Endodermal cell (in vitro differentiated cells): Measurements from ENCODE around the gene DNAH8. TPM values are rescaled to one million over a fixed set of nuclear protein-coding genes. Genes with fewer than 3 reads are reported as not detected.
A peak's percentile ranks its signal among the peaks of the same experiment; 100 is the strongest.

Source experiments
- DNase-seq: peaks from one replicate; pipeline ENCODE4 v3.0.0-alpha.2; 2017
- H3K27ac ChIP-seq: 2 replicates; pipeline ENCODE4 v1.5.1; 2013; ENCODE audit warnings: mild to moderate bottlenecking, low read depth, low read length, moderate library complexity
- H3K27me3 ChIP-seq: 2 replicates; pipeline ENCODE4 v1.6.1; 2013; ENCODE audit warnings: mild to moderate bottlenecking, low read length, moderate library complexity; ENCODE audit not compliant: insufficient read depth, control insufficient read depth, poor library complexity, severe bottlenecking
- H3K36me3 ChIP-seq: 2 replicates; pipeline ENCODE4 v1.7.0; 2013; ENCODE audit warnings: mild to moderate bottlenecking, low read length, moderate library complexity; ENCODE audit not compliant: control insufficient read depth, insufficient read depth
- H3K4me1 ChIP-seq: one replicate; pipeline ENCODE4 v1.7.0; 2013; ENCODE audit warnings: low read length; ENCODE audit not compliant: control insufficient read depth, insufficient read depth
- H3K4me3 ChIP-seq: 2 replicates; pipeline ENCODE4 v1.5.1; 2013; ENCODE audit warnings: mild to moderate bottlenecking, low read length, moderate library complexity
- H3K9ac ChIP-seq: 2 replicates; pipeline ENCODE4 v1.6.1; 2013; ENCODE audit warnings: mild to moderate bottlenecking, low read length, moderate library complexity; ENCODE audit not compliant: poor library complexity, severe bottlenecking; ENCODE audit errors: extremely low read depth
- H3K9me3 ChIP-seq: 2 replicates; pipeline ENCODE4 v1.6.1; 2013; ENCODE audit warnings: mild to moderate bottlenecking, low read length, moderate library complexity; ENCODE audit not compliant: control insufficient read depth
- H3K27ac Mint-ChIP-seq: 2 replicates; pipeline ENCODE4 v1.8.0; 2020; ENCODE audit warnings: mixed read lengths
- H3K27me3 Mint-ChIP-seq: 2 replicates; pipeline ENCODE4 v1.8.0; 2021; ENCODE audit warnings: mild to moderate bottlenecking, mixed read lengths; ENCODE audit not compliant: insufficient read depth
- H3K36me3 Mint-ChIP-seq: 2 replicates; pipeline ENCODE4 v1.8.0; 2020; ENCODE audit warnings: low read depth, mixed read lengths
- H3K4me1 Mint-ChIP-seq: 2 replicates; pipeline ENCODE4 v1.8.0; 2020; ENCODE audit warnings: mixed read lengths
- H3K4me3 Mint-ChIP-seq: 2 replicates; pipeline ENCODE4 v1.8.0; 2020; ENCODE audit warnings: mild to moderate bottlenecking, moderate library complexity, mixed read lengths
- H3K9me3 Mint-ChIP-seq: 2 replicates; pipeline ENCODE4 v1.8.0; 2020; ENCODE audit warnings: mild to moderate bottlenecking, mixed read lengths
- WGBS, 2 experiments: methylation state at CpG; one replicate each; pipeline versions ENCODE4 v1.1.5 to v1.1.7; 2013; ENCODE audit warnings: missing lambda C conversion rate in 2 of 2, mixed read lengths in 1 of 2; ENCODE audit not compliant: insufficient coverage in 1 of 2, insufficient read length in 1 of 2; 5-methylcytosine and 5-hydroxymethylcytosine counted together
- total RNA-seq, 2 donors: library from RNA; stranded (reverse); fragmentation: NEBNext Ultra II Directional in 1 of 2; extraction: Animal tissue kit (Norgen Biotek cat#: 25700) in 1 of 2; gene quantifications; 2 replicates in 1 of 2; 3 replicates in 1 of 2; pipeline ENCODE4 v1.2.1, GENCODE V29; 2021
- TF ChIP-seq, protein P1 (sequence below): fragments of 200-600 bp; sonication (generic); conservative IDR thresholded peaks from 2 replicates; pipeline ENCODE4 v1.5.0; 2021; ENCODE audit warnings: antibody characterized with exemption, mild to moderate bottlenecking

DNAH8 gene
- total RNA-seq, 2 donors from 2014 or later: not detected

DNA sequence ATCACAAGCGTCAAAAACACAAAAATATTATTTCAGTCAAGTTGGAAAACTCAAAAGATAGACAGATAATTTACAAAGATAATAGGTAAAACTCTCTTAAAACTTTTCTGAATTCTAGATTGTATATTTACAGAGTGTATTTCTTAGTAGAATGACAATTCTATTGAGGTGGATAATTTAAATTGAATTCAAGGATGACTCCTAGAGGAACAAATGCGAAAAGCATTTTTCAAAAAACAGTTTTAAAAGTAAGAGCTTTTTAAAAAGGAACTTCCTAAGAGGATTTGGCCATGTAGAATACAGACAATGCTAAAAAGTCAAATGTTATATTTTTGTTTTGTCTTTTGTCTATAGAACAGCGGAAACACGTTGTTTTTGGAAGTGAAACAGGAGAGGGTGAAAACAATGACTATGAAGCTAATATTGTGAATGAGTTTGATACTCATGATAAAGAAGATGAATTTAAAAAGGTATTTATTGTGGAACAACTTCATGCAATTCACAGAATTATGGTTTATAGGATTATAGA is 90.1 kb downstream of the DNAH8 start:
- Mint-ChIP-seq H3K27ac (no peak overlapping the region), H3K4me1 (no peaks in the 10 kb centered on the region), H3K4me3 (no peak overlapping the region), H3K36me3 (no peaks in the 10 kb centered on the region), H3K27me3 (peaks cover 11% of the 10 kb centered on the region), H3K9me3 (peaks cover 1% of the 10 kb centered on the region)
- Histone ChIP-seq H3K4me3 (no peak overlapping the region), H3K27ac (no peak overlapping the region), H3K9me3 (no peaks in the 10 kb centered on the region), H3K4me1 (no peaks in the 10 kb centered on the region), H3K36me3 (no peaks in the 10 kb centered on the region), H3K9ac (no peak overlapping the region), H3K27me3 (peaks cover 4% of the 10 kb centered on the region)
- DNase-seq: no peak
- WGBS, 2 experiments: 93 to 94% methylated on average over 3 to 4 of the region's 4 CpGs
- TF ChIP-seq, protein P1, sequence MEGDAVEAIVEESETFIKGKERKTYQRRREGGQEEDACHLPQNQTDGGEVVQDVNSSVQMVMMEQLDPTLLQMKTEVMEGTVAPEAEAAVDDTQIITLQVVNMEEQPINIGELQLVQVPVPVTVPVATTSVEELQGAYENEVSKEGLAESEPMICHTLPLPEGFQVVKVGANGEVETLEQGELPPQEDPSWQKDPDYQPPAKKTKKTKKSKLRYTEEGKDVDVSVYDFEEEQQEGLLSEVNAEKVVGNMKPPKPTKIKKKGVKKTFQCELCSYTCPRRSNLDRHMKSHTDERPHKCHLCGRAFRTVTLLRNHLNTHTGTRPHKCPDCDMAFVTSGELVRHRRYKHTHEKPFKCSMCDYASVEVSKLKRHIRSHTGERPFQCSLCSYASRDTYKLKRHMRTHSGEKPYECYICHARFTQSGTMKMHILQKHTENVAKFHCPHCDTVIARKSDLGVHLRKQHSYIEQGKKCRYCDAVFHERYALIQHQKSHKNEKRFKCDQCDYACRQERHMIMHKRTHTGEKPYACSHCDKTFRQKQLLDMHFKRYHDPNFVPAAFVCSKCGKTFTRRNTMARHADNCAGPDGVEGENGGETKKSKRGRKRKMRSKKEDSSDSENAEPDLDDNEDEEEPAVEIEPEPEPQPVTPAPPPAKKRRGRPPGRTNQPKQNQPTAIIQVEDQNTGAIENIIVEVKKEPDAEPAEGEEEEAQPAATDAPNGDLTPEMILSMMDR: no peak

DNA sequence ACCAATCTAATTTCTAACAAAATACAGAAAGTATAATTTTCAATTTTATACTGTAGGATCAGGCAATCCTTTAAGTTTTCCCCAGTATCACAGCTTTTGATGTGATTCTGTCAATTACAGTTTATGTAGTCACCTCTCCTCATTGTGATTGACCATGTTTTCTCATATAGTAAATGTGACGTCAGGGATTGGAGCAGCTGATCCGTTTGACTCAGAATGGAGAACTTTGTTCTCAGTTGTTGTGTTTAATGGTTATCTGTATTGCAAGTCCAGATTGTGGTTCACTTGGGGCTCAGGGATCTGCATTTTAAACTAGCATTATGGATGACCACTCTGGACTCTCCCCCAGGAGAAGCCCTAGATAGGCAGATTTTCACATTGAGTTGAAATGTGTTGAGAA is 90.6 kb downstream of the DNAH8 start:
- Histone ChIP-seq H3K9ac (no peak overlapping the region), H3K27me3 (peaks cover 4% of the 10 kb centered on the region), H3K9me3 (no peaks in the 10 kb centered on the region), H3K27ac (no peak overlapping the region), H3K36me3 (no peaks in the 10 kb centered on the region), H3K4me3 (no peak overlapping the region), H3K4me1 (no peaks in the 10 kb centered on the region)
- H3K9me3 Mint-ChIP-seq: peaks cover 1% of the 10 kb centered on the region
- H3K4me3 Mint-ChIP-seq: no peak overlapping the region
- TF ChIP-seq, protein P1: no peak
- no peaks in the 10 kb centered on the region for H3K4me1 Mint-ChIP-seq
- 86% methylated on average over 2 of the region's 2 CpGs; no CpG with 5 or more reads in 1 of the 2 experiments for WGBS, 2 experiments
- H3K27me3 Mint-ChIP-seq: peaks cover 11% of the 10 kb centered on the region
- no peaks in the 10 kb centered on the region for H3K36me3 Mint-ChIP-seq
- no peak for DNase-seq
- H3K27ac Mint-ChIP-seq: no peak overlapping the region

DNA sequence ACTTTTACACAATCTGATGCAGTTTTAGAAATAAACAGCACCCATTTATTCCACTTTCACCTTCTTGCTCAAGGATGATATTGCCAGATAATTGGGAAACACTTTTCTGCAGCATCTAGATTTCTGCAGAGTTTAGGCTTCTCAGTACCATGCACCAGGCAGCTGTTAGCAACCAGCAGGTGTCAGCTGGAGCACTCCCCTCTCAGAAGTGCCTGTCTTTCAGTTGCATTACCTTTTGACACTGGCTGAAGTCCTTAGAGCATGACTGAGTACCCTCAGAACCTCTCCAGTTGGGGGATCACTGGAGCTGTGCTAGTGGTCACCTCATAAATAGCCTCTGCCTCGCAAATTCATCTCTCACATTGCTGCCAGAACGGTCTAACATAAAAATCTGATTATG is 91.2 kb downstream of the DNAH8 start:
- Histone ChIP-seq H3K27ac (no peak overlapping the region), H3K9me3 (no peaks in the 10 kb centered on the region), H3K9ac (no peak overlapping the region), H3K4me3 (no peak overlapping the region), H3K36me3 (no peaks in the 10 kb centered on the region), H3K27me3 (peaks cover 6% of the 10 kb centered on the region), H3K4me1 (no peaks in the 10 kb centered on the region)
- H3K4me3 Mint-ChIP-seq: no peak overlapping the region
- H3K4me1 Mint-ChIP-seq: no peaks in the 10 kb centered on the region
- H3K27ac Mint-ChIP-seq: no peak overlapping the region
- H3K27me3 Mint-ChIP-seq: peaks cover 13% of the 10 kb centered on the region
- no peak for DNase-seq
- no peaks in the 10 kb centered on the region for H3K36me3 Mint-ChIP-seq
- 66 to 93% methylated on average over 2 of the region's 2 CpGs for WGBS, 2 experiments
- TF ChIP-seq, protein P1: peak; percentile 58
- H3K9me3 Mint-ChIP-seq: peaks cover 1% of the 10 kb centered on the region
